Measurements from ENCODE around the gene SH3PXD2A. TPM values are rescaled to one million over a fixed set of nuclear protein-coding genes. Genes with fewer than 3 reads are reported as not detected.

The SH3PXD2A gene
- total RNA-seq, 1 experiment from 2014 or later, result 6.3 TPM

DNA sequence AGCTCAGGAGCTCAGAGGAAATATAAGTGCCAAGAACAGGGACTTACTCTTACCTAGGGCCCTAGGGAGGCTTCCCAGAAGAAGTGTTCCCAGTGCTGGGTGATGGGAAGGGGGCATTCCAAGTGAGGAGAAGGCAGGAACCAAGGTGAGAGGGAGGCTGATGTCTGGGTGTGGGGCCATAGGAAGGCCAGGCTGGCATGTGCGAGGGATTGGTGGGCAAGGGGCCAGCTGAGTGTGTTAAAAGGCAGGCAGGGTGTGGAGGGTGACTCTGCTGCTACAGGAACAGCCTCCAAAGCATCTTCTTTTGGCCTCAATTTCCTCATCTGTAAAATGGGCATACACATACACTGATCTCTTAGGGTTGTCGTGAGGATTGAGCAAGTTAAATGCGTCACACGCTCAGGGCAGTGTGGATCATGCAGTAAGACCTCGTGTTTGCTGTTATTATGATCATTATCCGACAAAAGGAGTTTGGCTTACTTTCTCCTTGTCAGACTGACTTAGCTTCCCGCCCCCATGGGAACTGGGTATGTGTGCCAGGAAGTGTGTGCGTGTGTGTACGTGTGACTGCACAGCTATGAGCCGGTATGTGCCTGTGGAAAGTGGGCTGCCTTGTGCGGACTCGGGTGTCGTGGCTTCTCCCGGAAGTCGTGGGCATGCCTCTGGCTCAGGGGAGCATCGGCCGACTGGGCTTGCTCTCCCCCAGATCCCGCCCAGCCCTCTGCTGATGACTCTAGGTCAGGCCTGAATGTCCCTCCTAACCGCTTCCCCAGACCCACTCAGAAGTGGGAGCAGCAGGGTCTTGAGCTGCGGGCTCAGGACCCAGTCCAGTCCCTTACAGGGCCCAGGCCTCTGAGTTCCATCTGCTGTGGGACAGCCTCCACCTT is 302.3 kb downstream of the SH3PXD2A start:
- peaks cover 10% of the 10 kb centered on the region for H3K4me1 ChIP-seq
- TF ChIP-seq, protein P1, sequence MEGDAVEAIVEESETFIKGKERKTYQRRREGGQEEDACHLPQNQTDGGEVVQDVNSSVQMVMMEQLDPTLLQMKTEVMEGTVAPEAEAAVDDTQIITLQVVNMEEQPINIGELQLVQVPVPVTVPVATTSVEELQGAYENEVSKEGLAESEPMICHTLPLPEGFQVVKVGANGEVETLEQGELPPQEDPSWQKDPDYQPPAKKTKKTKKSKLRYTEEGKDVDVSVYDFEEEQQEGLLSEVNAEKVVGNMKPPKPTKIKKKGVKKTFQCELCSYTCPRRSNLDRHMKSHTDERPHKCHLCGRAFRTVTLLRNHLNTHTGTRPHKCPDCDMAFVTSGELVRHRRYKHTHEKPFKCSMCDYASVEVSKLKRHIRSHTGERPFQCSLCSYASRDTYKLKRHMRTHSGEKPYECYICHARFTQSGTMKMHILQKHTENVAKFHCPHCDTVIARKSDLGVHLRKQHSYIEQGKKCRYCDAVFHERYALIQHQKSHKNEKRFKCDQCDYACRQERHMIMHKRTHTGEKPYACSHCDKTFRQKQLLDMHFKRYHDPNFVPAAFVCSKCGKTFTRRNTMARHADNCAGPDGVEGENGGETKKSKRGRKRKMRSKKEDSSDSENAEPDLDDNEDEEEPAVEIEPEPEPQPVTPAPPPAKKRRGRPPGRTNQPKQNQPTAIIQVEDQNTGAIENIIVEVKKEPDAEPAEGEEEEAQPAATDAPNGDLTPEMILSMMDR (IDR thresholded peaks at IDR 0.05; ENCODE audit: insufficient read depth in 1 of 2, low read depth in 1 of 2, low read length in 1 of 2, severe bottlenecking in 1 of 2, unreplicated experiment in 1 of 2), result no peak
- CTCF ChIA-PET, result no interaction called here
- no peaks in the 10 kb centered on the region for H3K9me3 ChIP-seq
- no peaks in the 10 kb centered on the region for H3K36me3 Mint-ChIP-seq (ENCODE audit: insufficient read depth, unreplicated experiment)
- H3K27ac Mint-ChIP-seq (ENCODE audit: unreplicated experiment), result no peak overlapping the region
- H3K4me1 Mint-ChIP-seq (ENCODE audit: low read depth, unreplicated experiment), result peaks cover 12% of the 10 kb centered on the region
- DNase-seq, result no peak
- no TSS peak for BruUV-seq (replicated peaks)
- H3K36me3 ChIP-seq (ENCODE audit: control insufficient read depth, insufficient read depth, low read length), result no peaks in the 10 kb centered on the region
- POLR2A ChIA-PET, result interaction anchor here (0.6 to 0.8 kb wide), 2 partner anchors 11 to 62 kb away, joined by 3 read pairs; no protein-coding TSS in a partner anchor
- no peak overlapping the region for H3K4me3 ChIP-seq (ENCODE audit: low read depth, low read length)
- intact Hi-C loops (cut with micrococcal nuclease; ENCODE audit: unreplicated experiment), result no loop called here
- no peak overlapping the region for H3K4me3 Mint-ChIP-seq (ENCODE audit: unreplicated experiment)
- H3K27me3 Mint-ChIP-seq (ENCODE audit: insufficient read depth, unreplicated experiment), result no peaks in the 10 kb centered on the region
- H3K9me3 Mint-ChIP-seq (ENCODE audit: unreplicated experiment), result no peaks in the 10 kb centered on the region
- no peaks in the 10 kb centered on the region for H3K27me3 ChIP-seq (replicated peaks; ENCODE audit: control insufficient read depth, insufficient read depth, low read length)

DNA sequence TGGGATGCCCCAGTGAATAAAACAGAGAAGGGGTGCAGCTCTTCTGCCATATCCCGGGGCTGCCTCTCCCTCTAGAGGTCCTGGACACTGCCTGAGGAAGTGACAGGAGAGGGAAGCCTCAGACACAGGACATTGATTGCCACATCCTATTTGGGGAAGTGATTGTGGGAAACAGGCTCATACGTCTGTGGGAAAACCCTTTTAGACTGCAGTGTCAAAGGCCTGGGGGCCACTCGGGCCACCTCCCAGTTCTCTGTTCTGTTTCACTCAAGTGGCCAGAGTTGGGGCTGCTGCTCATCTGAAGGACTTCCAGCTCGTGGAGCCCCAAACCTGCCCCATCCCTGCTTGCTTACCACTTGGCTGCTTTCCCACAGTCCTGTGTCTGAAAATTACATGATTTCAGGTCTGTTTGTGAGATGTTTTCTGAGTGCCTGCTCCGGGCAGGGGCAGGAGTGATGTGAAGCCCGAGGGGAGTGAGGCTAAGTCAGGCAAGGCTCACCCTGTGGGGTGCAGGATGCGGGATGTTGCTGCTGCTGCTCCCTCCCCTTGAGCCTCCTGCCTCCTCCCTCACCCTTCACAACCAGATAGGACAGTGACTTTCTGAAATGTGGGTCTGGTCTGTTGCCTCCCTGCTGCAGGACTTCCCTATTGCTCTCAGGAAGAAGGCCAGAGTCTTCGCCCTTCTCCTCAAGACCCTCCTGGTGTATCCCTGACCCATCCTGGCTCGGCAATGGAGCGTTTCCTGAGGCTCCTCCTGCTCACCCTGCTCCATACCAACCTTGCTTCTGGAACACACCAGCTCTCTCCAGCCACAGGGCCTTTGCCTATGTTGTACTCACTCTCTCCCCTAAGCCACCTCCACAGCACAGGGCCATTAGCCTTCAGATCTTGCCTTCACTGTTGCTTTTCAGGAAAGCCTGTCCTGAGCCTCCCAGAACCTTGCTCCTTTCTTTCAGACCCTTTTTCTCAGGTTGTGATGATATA is 303.5 kb downstream of the SH3PXD2A start:
- POLR2A ChIA-PET, result interaction anchor here (0.6 kb wide), 1 partner anchor 61 kb away, joined by 3 read pairs; no protein-coding TSS in a partner anchor

More for the DNA sequence above, 303.5 kb downstream of the SH3PXD2A start:
- Mint-ChIP-seq H3K27ac (ENCODE audit: unreplicated experiment) (no peak overlapping the region), H3K9me3 (ENCODE audit: unreplicated experiment) (no peaks in the 10 kb centered on the region), H3K4me1 (ENCODE audit: low read depth, unreplicated experiment) (peaks cover 12% of the 10 kb centered on the region), H3K36me3 (ENCODE audit: insufficient read depth, unreplicated experiment) (no peaks in the 10 kb centered on the region), H3K4me3 (ENCODE audit: unreplicated experiment) (no peak overlapping the region), H3K27me3 (ENCODE audit: insufficient read depth, unreplicated experiment) (no peaks in the 10 kb centered on the region)
- Histone ChIP-seq H3K27me3 (replicated peaks; ENCODE audit: control insufficient read depth, insufficient read depth, low read length) (no peaks in the 10 kb centered on the region), H3K9me3 (no peaks in the 10 kb centered on the region), H3K4me1 (peaks cover 10% of the 10 kb centered on the region), H3K4me3 (ENCODE audit: low read depth, low read length) (no peak overlapping the region), H3K36me3 (ENCODE audit: control insufficient read depth, insufficient read depth, low read length) (no peaks in the 10 kb centered on the region)
- intact Hi-C loops (cut with micrococcal nuclease; ENCODE audit: unreplicated experiment), result no loop called here
- BruUV-seq (replicated peaks), result no TSS peak
- DNase-seq, result no peak
- TF ChIP-seq, protein P1 (IDR thresholded peaks at IDR 0.05; ENCODE audit: insufficient read depth in 1 of 2, low read depth in 1 of 2, low read length in 1 of 2, severe bottlenecking in 1 of 2, unreplicated experiment in 1 of 2), result no peak
- CTCF ChIA-PET, result no interaction called here

All from Caco-2 (cell line).